ENCODE data around the gene KRT72.
A peak's percentile ranks its signal among the peaks of the same experiment; 100 is the strongest.

KRT72 gene

GRCh38 chr12:52564582-52564981, 36.7 kb downstream of the KRT72 start:
- Histone ChIP-seq H3F3A (ENCODE audit: insufficient read depth, low read length) (no peaks in the 10 kb centered on the region), H3K9me2 (replicated peaks; ENCODE audit: insufficient read depth, low read length) (no peaks in the 10 kb centered on the region), H3K27me3 (replicated peaks; ENCODE audit: insufficient read depth, low read length) (peaks cover 89% of the 10 kb centered on the region), H3K4me2 (ENCODE audit: low read depth, low read length) (no peak overlapping the region), H3K79me2 (ENCODE audit: low read length) (no peaks in the 10 kb centered on the region), H3K9ac (ENCODE audit: low read length) (no peak overlapping the region), H3K27ac (ENCODE audit: low read length) (no peak overlapping the region), H3K9me3 (replicated peaks; ENCODE audit: insufficient read depth, low read length) (no peaks in the 10 kb centered on the region), H3K36me3 (replicated peaks; ENCODE audit: insufficient read depth, low read length) (no peaks in the 10 kb centered on the region), H4K20me1 (ENCODE audit: insufficient read depth, low read length) (no peaks in the 10 kb centered on the region), H3K4me1 (ENCODE audit: low read length) (no peaks in the 10 kb centered on the region), H2AFZ (ENCODE audit: low read length) (no peak overlapping the region), H3K4me3 (ENCODE audit: low read length) (no peak overlapping the region)
- TF ChIP-seq CTCF (IDR thresholded peaks at IDR 0.05; ENCODE audit: low read length) (no peak), EZH2phosphoT487 (IDR thresholded peaks at IDR 0.05; ENCODE audit: low read length) (no peak), EZH2 (optimal IDR thresholded peaks at IDR 0.05; ENCODE audit: low read depth, low read length) (no peak)
- no peak for DNase-seq

- H3K9me3 ChIP-seq (replicated peaks; ENCODE audit: insufficient read depth, low read length): no peaks in the 10 kb centered on the region
- TF ChIP-seq EZH2phosphoT487 (IDR thresholded peaks at IDR 0.05; ENCODE audit: low read length): no peak
- TF ChIP-seq CTCF (IDR thresholded peaks at IDR 0.05; ENCODE audit: low read length): 0 out of 2 replicates have a peak, but pooled peaks have one; percentile 6
Observed at GRCh38 chr12:52561880-52562449, 39.3 kb downstream of the KRT72 start.

GRCh38 chr12:52559979-52560378, 41.3 kb downstream of the KRT72 start:
- Histone ChIP-seq H3K4me1 (ENCODE audit: low read length) (no peaks in the 10 kb centered on the region), H3F3A (ENCODE audit: insufficient read depth, low read length) (no peaks in the 10 kb centered on the region), H3K27me3 (replicated peaks; ENCODE audit: insufficient read depth, low read length) (peaks cover 86% of the 10 kb centered on the region), H3K9ac (ENCODE audit: low read length) (no peak overlapping the region), H3K9me3 (replicated peaks; ENCODE audit: insufficient read depth, low read length) (no peaks in the 10 kb centered on the region), H2AFZ (ENCODE audit: low read length) (no peak overlapping the region), H3K79me2 (ENCODE audit: low read length) (no peaks in the 10 kb centered on the region), H3K36me3 (replicated peaks; ENCODE audit: insufficient read depth, low read length) (no peaks in the 10 kb centered on the region), H3K4me2 (ENCODE audit: low read depth, low read length) (no peak overlapping the region), H3K9me2 (replicated peaks; ENCODE audit: insufficient read depth, low read length) (no peaks in the 10 kb centered on the region), H4K20me1 (ENCODE audit: insufficient read depth, low read length) (no peaks in the 10 kb centered on the region), H3K27ac (ENCODE audit: low read length) (no peak overlapping the region), H3K4me3 (ENCODE audit: low read length) (no peak overlapping the region)
- no peak for TF ChIP-seq EZH2phosphoT487 (IDR thresholded peaks at IDR 0.05; ENCODE audit: low read length)
- no peak for TF ChIP-seq EZH2 (optimal IDR thresholded peaks at IDR 0.05; ENCODE audit: low read depth, low read length)
- no peak for TF ChIP-seq CTCF (IDR thresholded peaks at IDR 0.05; ENCODE audit: low read length)
- no peak for DNase-seq

More at GRCh38 chr12:52561880-52562449, 39.3 kb downstream of the KRT72 start:
- Histone ChIP-seq H3K27me3 (replicated peaks; ENCODE audit: insufficient read depth, low read length) (peaks cover 86% of the 10 kb centered on the region), H3K36me3 (replicated peaks; ENCODE audit: insufficient read depth, low read length) (no peaks in the 10 kb centered on the region), H3K79me2 (ENCODE audit: low read length) (no peaks in the 10 kb centered on the region), H3K27ac (ENCODE audit: low read length) (no peak overlapping the region), H3F3A (ENCODE audit: insufficient read depth, low read length) (no peaks in the 10 kb centered on the region), H3K4me2 (ENCODE audit: low read depth, low read length) (no peak overlapping the region), H4K20me1 (ENCODE audit: insufficient read depth, low read length) (no peaks in the 10 kb centered on the region), H2AFZ (ENCODE audit: low read length) (no peak overlapping the region), H3K9ac (ENCODE audit: low read length) (no peak overlapping the region), H3K4me1 (ENCODE audit: low read length) (no peaks in the 10 kb centered on the region), H3K4me3 (ENCODE audit: low read length) (no peak overlapping the region), H3K9me2 (replicated peaks; ENCODE audit: insufficient read depth, low read length) (no peaks in the 10 kb centered on the region)
- no peak for DNase-seq

All from MM.1S (cell line).